ENCODE data around the gene NASP.

DNA sequence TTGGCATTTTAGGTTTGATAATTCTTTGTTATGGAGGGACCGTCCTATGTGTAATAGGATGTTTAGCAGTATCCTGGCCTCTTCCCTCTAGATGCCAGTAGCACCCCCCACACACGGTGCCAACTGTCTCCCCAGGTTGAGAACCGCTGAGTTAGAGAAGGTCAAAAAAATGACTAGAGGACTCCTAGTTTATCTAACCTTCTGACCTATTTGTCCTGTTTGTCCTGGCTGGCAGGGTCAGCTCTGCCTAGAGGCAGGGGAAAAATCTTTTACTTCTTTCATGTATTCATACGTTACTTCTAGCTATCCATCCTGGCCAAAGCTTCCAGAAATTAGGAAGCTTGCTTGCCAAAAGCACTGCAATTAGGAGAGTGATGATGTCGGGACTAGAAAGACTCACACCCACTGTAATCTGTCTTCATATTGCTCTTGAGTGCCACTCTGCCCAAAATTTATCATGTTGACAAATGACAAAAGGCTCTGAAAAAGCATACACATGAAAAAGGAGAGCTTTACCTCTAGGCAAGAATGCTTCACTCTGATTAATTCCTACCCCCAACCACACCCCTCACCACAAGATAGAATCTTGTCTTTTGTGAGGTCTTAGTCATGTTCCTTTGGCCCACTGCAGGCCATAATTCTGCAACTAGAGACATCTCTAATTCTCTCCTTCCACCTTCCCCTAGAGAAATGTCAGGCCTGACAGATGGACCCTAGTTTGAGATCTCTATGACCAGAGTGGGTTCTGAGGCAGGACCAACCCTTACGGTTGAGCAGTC is 47.7 kb upstream of the NASP start:
- TF ChIP-seq NFE2L1 (CRISPR knock-in tag; IDR thresholded peaks at IDR 0.05) (no peak), ZNF416 (CRISPR knock-in tag; IDR thresholded peaks at IDR 0.05) (no peak)
- TF ChIP-seq, protein P1, sequence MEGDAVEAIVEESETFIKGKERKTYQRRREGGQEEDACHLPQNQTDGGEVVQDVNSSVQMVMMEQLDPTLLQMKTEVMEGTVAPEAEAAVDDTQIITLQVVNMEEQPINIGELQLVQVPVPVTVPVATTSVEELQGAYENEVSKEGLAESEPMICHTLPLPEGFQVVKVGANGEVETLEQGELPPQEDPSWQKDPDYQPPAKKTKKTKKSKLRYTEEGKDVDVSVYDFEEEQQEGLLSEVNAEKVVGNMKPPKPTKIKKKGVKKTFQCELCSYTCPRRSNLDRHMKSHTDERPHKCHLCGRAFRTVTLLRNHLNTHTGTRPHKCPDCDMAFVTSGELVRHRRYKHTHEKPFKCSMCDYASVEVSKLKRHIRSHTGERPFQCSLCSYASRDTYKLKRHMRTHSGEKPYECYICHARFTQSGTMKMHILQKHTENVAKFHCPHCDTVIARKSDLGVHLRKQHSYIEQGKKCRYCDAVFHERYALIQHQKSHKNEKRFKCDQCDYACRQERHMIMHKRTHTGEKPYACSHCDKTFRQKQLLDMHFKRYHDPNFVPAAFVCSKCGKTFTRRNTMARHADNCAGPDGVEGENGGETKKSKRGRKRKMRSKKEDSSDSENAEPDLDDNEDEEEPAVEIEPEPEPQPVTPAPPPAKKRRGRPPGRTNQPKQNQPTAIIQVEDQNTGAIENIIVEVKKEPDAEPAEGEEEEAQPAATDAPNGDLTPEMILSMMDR (IDR thresholded peaks at IDR 0.05), result no peak
- TF ChIP-seq, protein P2, sequence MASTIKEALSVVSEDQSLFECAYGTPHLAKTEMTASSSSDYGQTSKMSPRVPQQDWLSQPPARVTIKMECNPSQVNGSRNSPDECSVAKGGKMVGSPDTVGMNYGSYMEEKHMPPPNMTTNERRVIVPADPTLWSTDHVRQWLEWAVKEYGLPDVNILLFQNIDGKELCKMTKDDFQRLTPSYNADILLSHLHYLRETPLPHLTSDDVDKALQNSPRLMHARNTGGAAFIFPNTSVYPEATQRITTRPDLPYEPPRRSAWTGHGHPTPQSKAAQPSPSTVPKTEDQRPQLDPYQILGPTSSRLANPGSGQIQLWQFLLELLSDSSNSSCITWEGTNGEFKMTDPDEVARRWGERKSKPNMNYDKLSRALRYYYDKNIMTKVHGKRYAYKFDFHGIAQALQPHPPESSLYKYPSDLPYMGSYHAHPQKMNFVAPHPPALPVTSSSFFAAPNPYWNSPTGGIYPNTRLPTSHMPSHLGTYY (CRISPR knock-in tag; IDR thresholded peaks at IDR 0.05), result no peak
- TF ChIP-seq, protein P3, sequence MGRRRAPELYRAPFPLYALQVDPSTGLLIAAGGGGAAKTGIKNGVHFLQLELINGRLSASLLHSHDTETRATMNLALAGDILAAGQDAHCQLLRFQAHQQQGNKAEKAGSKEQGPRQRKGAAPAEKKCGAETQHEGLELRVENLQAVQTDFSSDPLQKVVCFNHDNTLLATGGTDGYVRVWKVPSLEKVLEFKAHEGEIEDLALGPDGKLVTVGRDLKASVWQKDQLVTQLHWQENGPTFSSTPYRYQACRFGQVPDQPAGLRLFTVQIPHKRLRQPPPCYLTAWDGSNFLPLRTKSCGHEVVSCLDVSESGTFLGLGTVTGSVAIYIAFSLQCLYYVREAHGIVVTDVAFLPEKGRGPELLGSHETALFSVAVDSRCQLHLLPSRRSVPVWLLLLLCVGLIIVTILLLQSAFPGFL (CRISPR knock-in tag; IDR thresholded peaks at IDR 0.05; ENCODE audit: borderline replicate concordance), result no peak
- TF ChIP-seq, protein P4, sequence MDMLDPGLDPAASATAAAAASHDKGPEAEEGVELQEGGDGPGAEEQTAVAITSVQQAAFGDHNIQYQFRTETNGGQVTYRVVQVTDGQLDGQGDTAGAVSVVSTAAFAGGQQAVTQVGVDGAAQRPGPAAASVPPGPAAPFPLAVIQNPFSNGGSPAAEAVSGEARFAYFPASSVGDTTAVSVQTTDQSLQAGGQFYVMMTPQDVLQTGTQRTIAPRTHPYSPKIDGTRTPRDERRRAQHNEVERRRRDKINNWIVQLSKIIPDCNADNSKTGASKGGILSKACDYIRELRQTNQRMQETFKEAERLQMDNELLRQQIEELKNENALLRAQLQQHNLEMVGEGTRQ (CRISPR knock-in tag; IDR thresholded peaks at IDR 0.05), result no peak

All from WTC11 (cell line).